C4-2B (cell line): ENCODE results near the gene AHI1.

Experiments used
- ZFX ChIP-seq: fragments of 450-650 bp; IDR thresholded peaks from 2 replicates; pipeline ENCODE4 v1.6.1; 2017
- TF ChIP-seq, protein P1 (sequence below): fragments of 450-650 bp; conservative IDR thresholded peaks from 2 replicates; pipeline ENCODE4 v1.5.1; 2017; ENCODE audit warnings: mild to moderate bottlenecking

DNA sequence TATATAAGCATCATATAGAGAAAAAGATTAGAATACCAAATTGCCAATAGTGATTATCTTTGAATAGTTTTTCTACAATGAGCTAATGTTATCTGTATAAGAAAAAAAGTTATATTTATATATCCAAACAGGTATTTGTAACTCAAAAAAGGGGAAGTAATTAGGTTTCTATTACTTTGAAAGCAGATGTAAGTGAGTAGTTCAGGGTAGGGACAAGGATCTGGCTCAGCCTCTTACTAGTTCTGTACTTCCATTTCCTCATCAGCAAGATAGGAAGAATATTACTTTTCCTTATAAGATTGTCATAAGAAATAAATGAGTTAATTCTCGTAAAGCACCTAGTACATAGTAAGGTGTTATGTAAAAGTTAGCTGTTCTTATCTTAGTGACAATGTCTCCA lies 32.2 kb downstream of the AHI1 start:
- TF ChIP-seq, protein P1, sequence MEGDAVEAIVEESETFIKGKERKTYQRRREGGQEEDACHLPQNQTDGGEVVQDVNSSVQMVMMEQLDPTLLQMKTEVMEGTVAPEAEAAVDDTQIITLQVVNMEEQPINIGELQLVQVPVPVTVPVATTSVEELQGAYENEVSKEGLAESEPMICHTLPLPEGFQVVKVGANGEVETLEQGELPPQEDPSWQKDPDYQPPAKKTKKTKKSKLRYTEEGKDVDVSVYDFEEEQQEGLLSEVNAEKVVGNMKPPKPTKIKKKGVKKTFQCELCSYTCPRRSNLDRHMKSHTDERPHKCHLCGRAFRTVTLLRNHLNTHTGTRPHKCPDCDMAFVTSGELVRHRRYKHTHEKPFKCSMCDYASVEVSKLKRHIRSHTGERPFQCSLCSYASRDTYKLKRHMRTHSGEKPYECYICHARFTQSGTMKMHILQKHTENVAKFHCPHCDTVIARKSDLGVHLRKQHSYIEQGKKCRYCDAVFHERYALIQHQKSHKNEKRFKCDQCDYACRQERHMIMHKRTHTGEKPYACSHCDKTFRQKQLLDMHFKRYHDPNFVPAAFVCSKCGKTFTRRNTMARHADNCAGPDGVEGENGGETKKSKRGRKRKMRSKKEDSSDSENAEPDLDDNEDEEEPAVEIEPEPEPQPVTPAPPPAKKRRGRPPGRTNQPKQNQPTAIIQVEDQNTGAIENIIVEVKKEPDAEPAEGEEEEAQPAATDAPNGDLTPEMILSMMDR, result no peak
- no peak for TF ChIP-seq ZFX
